HCT116 (cell line): Measurements from ENCODE around the gene SHTN1. TPM values are rescaled to one million over a fixed set of nuclear protein-coding genes. Genes with fewer than 3 reads are reported as not detected.
A peak's percentile ranks its signal among the peaks of the same experiment; 100 is the strongest.

ENCODE experiments used
- ATAC-seq: fragments of 200-7000 bp; cut with Tn5 transposase; 2 replicates; pipeline ENCODE4 v1.9.1; 2020; ENCODE audit warnings: mild to moderate bottlenecking, moderate library complexity
- BruUV-seq: library from RNA; stranded (reverse); fragments of 400-500 nt; replicated peaks from 2 replicates; lab custom pipeline; 2021; lab: Mats Ljungman, UMichigan
- CTCF ChIA-PET: fragments of 300-600 bp; sonication (Branson Sonifier 250); formaldehyde crosslinking; loops from one replicate; lab custom pipeline; 2021; ENCODE audit warnings: antibody characterized with exemption; lab: Charles Lee
- POLR2A ChIA-PET: fragments of 300-600, 350-600 bp; sonication (Branson Sonifier 250); formaldehyde crosslinking; loops from one replicate; lab custom pipeline; 2021; ENCODE audit warnings: antibody characterized with exemption; lab: Charles Lee
- RAD21 ChIA-PET, 2 experiments: fragments of 300-600 bp; sonication (Branson Sonifier 250); formaldehyde crosslinking; loops; one replicate each; lab custom pipeline; 2023; ENCODE audit warnings: low total read pairs in 2 of 2; ENCODE audit not compliant: uncharacterized antibody in 2 of 2, unreplicated experiment in 2 of 2, low non-redundant PET in 1 of 2; lab: Charles Lee
- DNase-seq: peaks from one replicate; pipeline ENCODE4 v3.0.0-alpha.2; 2010; ENCODE audit warnings: low read depth, low spot score
- H2AFZ ChIP-seq: fragments of 200-600 bp; shearing (Covaris generic), sonication (generic); 2 replicates; pipeline ENCODE4 v1.6.1; 2017; ENCODE audit warnings: low read depth, mixed run types, mixed read lengths, antibody characterized with exemption, low read length; ENCODE audit not compliant: poor library complexity, severe bottlenecking
- H3K27ac ChIP-seq: 2 replicates; pipeline ENCODE4 v1.5.1; 2012; ENCODE audit warnings: low read depth, low read length
- H3K27me3 ChIP-seq: fragments of 200-600 bp; sonication (generic); 2 replicates; pipeline ENCODE4 v1.6.1; 2016; ENCODE audit warnings: mixed run types, low read length, mixed read lengths; ENCODE audit not compliant: insufficient read depth
- H3K36me3 ChIP-seq, 2 experiments: fragments of 200-500 bp in 1 of 2; fragments of 200-600 bp in 1 of 2; sonication (Bioruptor generic) in 1 of 2; sonication (generic) in 1 of 2; 2 replicates each; pipeline versions ENCODE4 v1.5.1 to v1.6.1; 2014 to 2016; ENCODE audit warnings: low read length in 2 of 2, inconsistent platforms in 1 of 2, mixed read lengths in 1 of 2, mixed run types in 1 of 2; ENCODE audit not compliant: insufficient read depth in 2 of 2, control insufficient read depth in 1 of 2
- H3K4me1 ChIP-seq, 2 experiments: fragments of 200-600 bp in 1 of 2; sonication (generic) in 1 of 2; 2 replicates each; pipeline versions ENCODE4 v1.5.1 to v1.6.1; 2012 to 2017; ENCODE audit warnings: low read length in 2 of 2, inconsistent platforms in 1 of 2, mild to moderate bottlenecking in 1 of 2, mixed read lengths in 1 of 2, mixed run types in 1 of 2, moderate library complexity in 1 of 2; ENCODE audit not compliant: insufficient read depth in 2 of 2, control insufficient read depth in 1 of 2
- H3K4me2 ChIP-seq: fragments of 200-600 bp; sonication (generic); 2 replicates; pipeline ENCODE4 v1.6.1; 2017; ENCODE audit warnings: mixed run types, low read length, mixed read lengths
- H3K4me3 ChIP-seq, 2 experiments: fragments of 200-600 bp in 1 of 2; sonication (generic) in 1 of 2; replicated peaks in 1 of 2; 2 replicates each; pipeline ENCODE4 v1.5.1; 2011 to 2016; ENCODE audit warnings: low read length in 2 of 2, control low read depth in 1 of 2, low read depth in 1 of 2, mild to moderate bottlenecking in 1 of 2, mixed read lengths in 1 of 2, mixed run types in 1 of 2
- H3K79me2 ChIP-seq: fragments of 200-600 bp; sonication (generic); 2 replicates; pipeline ENCODE4 v1.6.1; 2017; ENCODE audit warnings: mild to moderate bottlenecking, mixed run types, low read length, moderate library complexity, mixed read lengths; ENCODE audit not compliant: insufficient read depth
- H3K9ac ChIP-seq: fragments of 200-600 bp; sonication (generic); 2 replicates; pipeline ENCODE4 v1.6.1; 2016; ENCODE audit warnings: low read length, mixed read lengths
- H3K9me2 ChIP-seq: fragments of 200-600 bp; sonication (generic), shearing (Covaris generic); 2 replicates; pipeline ENCODE4 v1.6.1; 2017; ENCODE audit warnings: mixed run types, mild to moderate bottlenecking, moderate library complexity; ENCODE audit not compliant: insufficient read depth
- H3K9me3 ChIP-seq, 2 experiments: fragments of 200-500 bp in 1 of 2; fragments of 200-600 bp in 1 of 2; sonication (Bioruptor generic) in 1 of 2; sonication (generic) in 1 of 2; 2 replicates each; pipeline ENCODE4 v1.6.1; 2014 to 2017; ENCODE audit warnings: low read length in 2 of 2, mixed read lengths in 2 of 2, inconsistent platforms in 1 of 2, low read depth in 1 of 2, mild to moderate bottlenecking in 1 of 2, mixed run types in 1 of 2, moderate library complexity in 1 of 2; ENCODE audit not compliant: control insufficient read depth in 1 of 2, insufficient read depth in 1 of 2
- H4K20me1 ChIP-seq: fragments of 200-600 bp; sonication (generic), shearing (Covaris generic); 2 replicates; pipeline ENCODE4 v1.6.1; 2017; ENCODE audit warnings: mixed run types, mild to moderate bottlenecking, moderate library complexity; ENCODE audit not compliant: insufficient read depth
- CBX3 ChIP-seq: IDR thresholded peaks from 2 replicates; pipeline ENCODE4 v1.6.1; 2012; ENCODE audit warnings: low read depth
- CEBPB ChIP-seq: IDR thresholded peaks from 2 replicates; pipeline ENCODE4 v1.6.1; 2012; ENCODE audit warnings: low read depth
- EGR1 ChIP-seq: IDR thresholded peaks from 2 replicates; pipeline ENCODE4 v1.6.1; 2012; ENCODE audit warnings: low read depth
- ELF1 ChIP-seq: IDR thresholded peaks from 2 replicates; pipeline ENCODE4 v1.6.1; 2012; ENCODE audit warnings: low read depth, borderline replicate concordance
- EZH2 ChIP-seq: fragments of 200-600 bp; sonication (generic); IDR thresholded peaks from 2 replicates; pipeline ENCODE4 v1.6.1; 2017; ENCODE audit warnings: antibody characterized with exemption, mixed run types
- EZH2phosphoT487 ChIP-seq: fragments of 200-600 bp; IDR thresholded peaks from 2 replicates; pipeline ENCODE4 v1.6.1; 2018; ENCODE audit warnings: antibody characterized with exemption, borderline replicate concordance
- FOSL1 ChIP-seq: IDR thresholded peaks from 2 replicates; pipeline ENCODE4 v1.6.1; 2012; ENCODE audit warnings: low read depth
- JUND ChIP-seq: IDR thresholded peaks from 2 replicates; pipeline ENCODE4 v1.6.1; 2012
- POLR2A ChIP-seq: IDR thresholded peaks from 2 replicates; pipeline ENCODE4 v1.7.0; 2011; ENCODE audit warnings: borderline replicate concordance; ENCODE audit not compliant: insufficient read depth, insufficient read length; ENCODE audit errors: extremely low read depth
- POLR2AphosphoS5 ChIP-seq: IDR thresholded peaks from 2 replicates; pipeline ENCODE4 v1.6.1; 2011; ENCODE audit warnings: mild to moderate bottlenecking, low read depth, low read length, moderate library complexity
- RAD21 ChIP-seq: IDR thresholded peaks from 2 replicates; pipeline ENCODE4 v1.6.1; 2012; ENCODE audit warnings: low read depth, mild to moderate bottlenecking
- SIN3A ChIP-seq: IDR thresholded peaks from 2 replicates; pipeline ENCODE4 v1.6.1; 2012; ENCODE audit warnings: low read depth
- SP1 ChIP-seq: IDR thresholded peaks from 2 replicates; pipeline ENCODE4 v1.6.1; 2012; ENCODE audit warnings: low read depth
- TCF7L2 ChIP-seq: IDR thresholded peaks from 2 replicates; pipeline ENCODE4 v1.7.0; 2011; ENCODE audit warnings: borderline replicate concordance, inconsistent platforms; ENCODE audit not compliant: insufficient read depth, insufficient read length; ENCODE audit errors: extremely low read depth
- YY1 ChIP-seq: IDR thresholded peaks from 2 replicates; pipeline ENCODE4 v1.6.1; 2011; ENCODE audit warnings: low read length, low read depth, moderate library complexity, mild to moderate bottlenecking; ENCODE audit not compliant: insufficient replicate concordance; ENCODE audit errors: extremely low read depth
- ZFX ChIP-seq: fragments of 450-650 bp; IDR thresholded peaks from 2 replicates; pipeline ENCODE4 v1.6.1; 2017
- ZNF274 ChIP-seq: fragments of 200-500 bp; sonication (Bioruptor generic); IDR thresholded peaks from 2 replicates; pipeline ENCODE4 v1.6.1; 2014; ENCODE audit warnings: mild to moderate bottlenecking, low read depth, low read length, inconsistent platforms
- intact Hi-C: fragments of 100-400 bp; cut with micrococcal nuclease; formaldehyde crosslinking; loops from 2 replicates; pipeline ENCODE4 v1.10.0; 2022
- total RNA-seq: library from RNA; stranded (reverse); gene quantifications from one replicate; pipeline ENCODE4 v1.2.1, GENCODE V29; 2021; ENCODE audit not compliant: unreplicated experiment
- TF ChIP-seq, protein P1 (sequence below): IDR thresholded peaks from 2 replicates; pipeline ENCODE4 v1.6.1; 2012
- TF ChIP-seq, protein P2 (sequence below): IDR thresholded peaks from 2 replicates; pipeline ENCODE4 v1.6.1; 2012
- TF ChIP-seq, protein P3 (sequence below): IDR thresholded peaks from 2 replicates; pipeline ENCODE4 v1.6.1; 2011; ENCODE audit warnings: mild to moderate bottlenecking, low read length, moderate library complexity; ENCODE audit not compliant: insufficient replicate concordance; ENCODE audit errors: extremely low read depth
- TF ChIP-seq, protein P4 (sequence below): IDR thresholded peaks from 2 replicates; pipeline ENCODE4 v1.6.1; 2012; ENCODE audit warnings: low read depth

The SHTN1 gene
- total RNA-seq, 1 experiment from 2014 or later: 64.0 TPM

DNA sequence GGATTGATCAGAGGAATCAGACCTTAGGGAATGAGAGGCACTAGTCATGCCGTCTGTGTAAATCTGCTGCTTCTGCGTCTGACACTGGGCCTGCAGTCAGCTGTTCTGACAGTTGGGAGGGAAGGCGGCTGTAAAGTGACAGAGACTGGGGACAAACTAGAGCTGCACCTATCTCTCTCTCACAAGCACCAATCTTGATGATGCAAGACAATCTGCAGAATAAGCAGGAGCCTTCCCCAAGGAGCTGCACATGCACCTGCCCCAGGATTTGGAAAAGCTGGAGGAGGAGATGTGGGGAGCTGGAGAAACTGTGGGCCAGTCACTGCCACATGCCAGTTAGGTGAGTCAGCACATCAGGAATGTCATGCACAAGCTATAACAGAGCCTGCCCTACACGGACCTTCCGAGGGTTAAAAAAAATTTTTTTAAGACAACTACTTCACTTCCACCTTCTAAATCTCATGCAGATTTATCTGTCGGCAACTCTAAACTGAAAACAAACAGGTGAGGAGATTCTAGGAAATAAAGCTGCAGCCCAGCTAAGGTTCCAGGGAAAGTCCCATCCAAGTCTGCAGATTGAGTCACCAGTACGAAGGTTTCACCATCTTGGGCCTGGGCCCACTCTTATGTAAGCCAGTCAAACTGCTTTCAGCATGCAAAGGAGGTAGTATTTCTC lies 116.5 kb downstream of the SHTN1 start:
- CTCF ChIA-PET: interaction anchor here (1.0 to 1.1 kb wide), 2 partner anchors 15 to 279 kb away, joined by 4 to 5 read pairs; no protein-coding TSS in a partner anchor
- RAD21 ChIA-PET: interaction anchor here in 1 of 2 experiments (1.1 kb wide), 1 partner anchor 287 kb away, joined by 4 read pairs; no protein-coding TSS in a partner anchor
- Histone ChIP-seq H3K4me2 (peak overlapping the region; percentile 57), H3K9me3 (no peaks in the 10 kb centered on the region), H3K4me3 (peak overlapping the region in 1 of 2 experiments; percentile 2; a peak in 1 of 4 replicates), H3K9ac (0 out of 2 replicates have a peak overlapping the region, but pooled peaks have one; percentile 4), H3K9me2 (no peaks in the 10 kb centered on the region), H4K20me1 (no peaks in the 10 kb centered on the region), H2AFZ (no peak overlapping the region), H3K4me1 (peaks cover 14 to 21% of the 10 kb centered on the region in 2 experiments), H3K27me3 (no peaks in the 10 kb centered on the region), H3K27ac (peak overlapping the region; percentile 36; the same call in 1 of the 2 replicates), H3K36me3 (peaks cover 7 to 27% of the 10 kb centered on the region in 2 experiments; a peak in 3 of 4 replicates), H3K79me2 (no peaks in the 10 kb centered on the region)
- no TSS peak for BruUV-seq
- intact Hi-C loops: no loop called here
- POLR2A ChIA-PET: no interaction called here
- ATAC-seq: peak; percentile 95
- peak; percentile 56 for DNase-seq
- TF ChIP-seq RAD21 (peak; percentile 10; the same call in 1 of the 2 replicates), POLR2A (no peak), EZH2phosphoT487 (no peak), POLR2AphosphoS5 (peak; percentile 55), JUND (peak; percentile 80), ELF1 (no peak), ZFX (no peak), ZNF274 (no peak), CEBPB (peak; percentile 95), YY1 (no peak), SP1 (peak; percentile 59), FOSL1 (peak; percentile 93), CBX3 (peak; percentile 41; the same call in 1 of the 2 replicates), EZH2 (no peak), EGR1 (no peak), TCF7L2 (no peak), SIN3A (no peak)
- TF ChIP-seq, protein P1, sequence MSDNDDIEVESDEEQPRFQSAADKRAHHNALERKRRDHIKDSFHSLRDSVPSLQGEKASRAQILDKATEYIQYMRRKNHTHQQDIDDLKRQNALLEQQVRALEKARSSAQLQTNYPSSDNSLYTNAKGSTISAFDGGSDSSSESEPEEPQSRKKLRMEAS: peak; percentile 46; the same call in 1 of the 2 replicates
- TF ChIP-seq, protein P2, sequence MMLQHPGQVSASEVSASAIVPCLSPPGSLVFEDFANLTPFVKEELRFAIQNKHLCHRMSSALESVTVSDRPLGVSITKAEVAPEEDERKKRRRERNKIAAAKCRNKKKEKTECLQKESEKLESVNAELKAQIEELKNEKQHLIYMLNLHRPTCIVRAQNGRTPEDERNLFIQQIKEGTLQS: peak; percentile 83
- TF ChIP-seq, protein P3, sequence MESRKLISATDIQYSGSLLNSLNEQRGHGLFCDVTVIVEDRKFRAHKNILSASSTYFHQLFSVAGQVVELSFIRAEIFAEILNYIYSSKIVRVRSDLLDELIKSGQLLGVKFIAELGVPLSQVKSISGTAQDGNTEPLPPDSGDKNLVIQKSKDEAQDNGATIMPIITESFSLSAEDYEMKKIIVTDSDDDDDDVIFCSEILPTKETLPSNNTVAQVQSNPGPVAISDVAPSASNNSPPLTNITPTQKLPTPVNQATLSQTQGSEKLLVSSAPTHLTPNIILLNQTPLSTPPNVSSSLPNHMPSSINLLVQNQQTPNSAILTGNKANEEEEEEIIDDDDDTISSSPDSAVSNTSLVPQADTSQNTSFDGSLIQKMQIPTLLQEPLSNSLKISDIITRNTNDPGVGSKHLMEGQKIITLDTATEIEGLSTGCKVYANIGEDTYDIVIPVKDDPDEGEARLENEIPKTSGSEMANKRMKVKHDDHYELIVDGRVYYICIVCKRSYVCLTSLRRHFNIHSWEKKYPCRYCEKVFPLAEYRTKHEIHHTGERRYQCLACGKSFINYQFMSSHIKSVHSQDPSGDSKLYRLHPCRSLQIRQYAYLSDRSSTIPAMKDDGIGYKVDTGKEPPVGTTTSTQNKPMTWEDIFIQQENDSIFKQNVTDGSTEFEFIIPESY: no peak
- TF ChIP-seq, protein P4, sequence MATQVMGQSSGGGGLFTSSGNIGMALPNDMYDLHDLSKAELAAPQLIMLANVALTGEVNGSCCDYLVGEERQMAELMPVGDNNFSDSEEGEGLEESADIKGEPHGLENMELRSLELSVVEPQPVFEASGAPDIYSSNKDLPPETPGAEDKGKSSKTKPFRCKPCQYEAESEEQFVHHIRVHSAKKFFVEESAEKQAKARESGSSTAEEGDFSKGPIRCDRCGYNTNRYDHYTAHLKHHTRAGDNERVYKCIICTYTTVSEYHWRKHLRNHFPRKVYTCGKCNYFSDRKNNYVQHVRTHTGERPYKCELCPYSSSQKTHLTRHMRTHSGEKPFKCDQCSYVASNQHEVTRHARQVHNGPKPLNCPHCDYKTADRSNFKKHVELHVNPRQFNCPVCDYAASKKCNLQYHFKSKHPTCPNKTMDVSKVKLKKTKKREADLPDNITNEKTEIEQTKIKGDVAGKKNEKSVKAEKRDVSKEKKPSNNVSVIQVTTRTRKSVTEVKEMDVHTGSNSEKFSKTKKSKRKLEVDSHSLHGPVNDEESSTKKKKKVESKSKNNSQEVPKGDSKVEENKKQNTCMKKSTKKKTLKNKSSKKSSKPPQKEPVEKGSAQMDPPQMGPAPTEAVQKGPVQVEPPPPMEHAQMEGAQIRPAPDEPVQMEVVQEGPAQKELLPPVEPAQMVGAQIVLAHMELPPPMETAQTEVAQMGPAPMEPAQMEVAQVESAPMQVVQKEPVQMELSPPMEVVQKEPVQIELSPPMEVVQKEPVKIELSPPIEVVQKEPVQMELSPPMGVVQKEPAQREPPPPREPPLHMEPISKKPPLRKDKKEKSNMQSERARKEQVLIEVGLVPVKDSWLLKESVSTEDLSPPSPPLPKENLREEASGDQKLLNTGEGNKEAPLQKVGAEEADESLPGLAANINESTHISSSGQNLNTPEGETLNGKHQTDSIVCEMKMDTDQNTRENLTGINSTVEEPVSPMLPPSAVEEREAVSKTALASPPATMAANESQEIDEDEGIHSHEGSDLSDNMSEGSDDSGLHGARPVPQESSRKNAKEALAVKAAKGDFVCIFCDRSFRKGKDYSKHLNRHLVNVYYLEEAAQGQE: no peak
